ENCODE data around the gene NOP53. TPM values are rescaled to one million over a fixed set of nuclear protein-coding genes. Genes with fewer than 3 reads are reported as not detected.

The NOP53 gene
- total and polyA plus RNA-seq, 2 donors (not counting 3 experiments of a cell fraction or from before 2014, with no cell fraction given): 119 to 150 TPM

DNA sequence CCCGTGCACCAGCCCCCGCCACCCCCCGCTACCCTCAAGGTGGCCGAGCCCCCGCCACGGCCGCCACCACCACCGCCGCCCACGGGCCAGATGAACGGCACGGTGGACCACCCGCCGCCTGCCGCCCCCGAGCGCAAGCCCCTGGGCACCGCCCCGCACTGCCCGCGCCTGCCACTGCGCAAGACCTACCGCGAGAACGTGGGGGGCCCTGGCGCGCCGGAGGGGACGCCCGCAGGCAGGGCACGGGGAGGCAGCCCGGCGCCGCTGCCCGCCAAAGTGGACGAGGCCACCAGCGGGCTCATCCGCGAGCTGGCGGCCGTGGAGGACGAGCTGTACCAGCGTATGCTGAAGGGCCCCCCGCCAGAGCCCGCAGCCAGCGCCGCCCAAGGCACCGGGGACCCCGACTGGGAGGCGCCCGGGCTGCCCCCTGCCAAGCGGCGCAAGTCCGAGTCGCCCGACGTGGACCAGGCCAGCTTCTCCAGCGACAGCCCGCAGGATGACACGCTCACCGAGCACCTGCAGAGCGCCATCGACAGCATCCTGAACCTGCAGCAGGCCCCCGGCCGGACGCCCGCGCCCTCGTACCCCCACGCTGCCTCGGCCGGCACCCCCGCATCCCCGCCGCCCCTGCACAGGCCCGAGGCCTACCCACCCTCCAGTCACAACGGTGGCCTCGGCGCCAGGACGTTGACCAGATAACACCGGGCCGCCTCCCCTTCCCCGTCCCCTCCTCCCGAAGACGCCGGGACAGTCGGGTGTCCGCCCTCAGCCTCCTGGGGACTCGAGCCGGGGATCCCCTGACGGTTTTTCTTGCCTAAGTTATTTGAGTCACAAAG, 43.4 kb upstream of the NOP53 start:
- CTCF ChIA-PET: interaction anchor here (0.7 to 5.5 kb wide), 5 partner anchors 11 to 287 kb away, joined by 3 to 122 read pairs (median 20); partner anchors contain the start of gene EHD2
- H3K27ac ChIP-seq (ENCODE audit: insufficient read depth, low read depth, low read length): no peak overlapping the region
- no TSS peak for BruUV-seq (replicated peaks)
- TF ChIP-seq, protein P1, sequence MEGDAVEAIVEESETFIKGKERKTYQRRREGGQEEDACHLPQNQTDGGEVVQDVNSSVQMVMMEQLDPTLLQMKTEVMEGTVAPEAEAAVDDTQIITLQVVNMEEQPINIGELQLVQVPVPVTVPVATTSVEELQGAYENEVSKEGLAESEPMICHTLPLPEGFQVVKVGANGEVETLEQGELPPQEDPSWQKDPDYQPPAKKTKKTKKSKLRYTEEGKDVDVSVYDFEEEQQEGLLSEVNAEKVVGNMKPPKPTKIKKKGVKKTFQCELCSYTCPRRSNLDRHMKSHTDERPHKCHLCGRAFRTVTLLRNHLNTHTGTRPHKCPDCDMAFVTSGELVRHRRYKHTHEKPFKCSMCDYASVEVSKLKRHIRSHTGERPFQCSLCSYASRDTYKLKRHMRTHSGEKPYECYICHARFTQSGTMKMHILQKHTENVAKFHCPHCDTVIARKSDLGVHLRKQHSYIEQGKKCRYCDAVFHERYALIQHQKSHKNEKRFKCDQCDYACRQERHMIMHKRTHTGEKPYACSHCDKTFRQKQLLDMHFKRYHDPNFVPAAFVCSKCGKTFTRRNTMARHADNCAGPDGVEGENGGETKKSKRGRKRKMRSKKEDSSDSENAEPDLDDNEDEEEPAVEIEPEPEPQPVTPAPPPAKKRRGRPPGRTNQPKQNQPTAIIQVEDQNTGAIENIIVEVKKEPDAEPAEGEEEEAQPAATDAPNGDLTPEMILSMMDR (IDR thresholded peaks at IDR 0.05; ENCODE audit: extremely low read depth in 1 of 2, insufficient read depth in 1 of 2, low read depth in 1 of 2, low read length in 2 of 2): no peak
- TF ChIP-seq GATA2 (IDR thresholded peaks at IDR 0.05; ENCODE audit: insufficient read depth, insufficient read length, low read depth, low read length): no peak
- TF ChIP-seq, protein P2, sequence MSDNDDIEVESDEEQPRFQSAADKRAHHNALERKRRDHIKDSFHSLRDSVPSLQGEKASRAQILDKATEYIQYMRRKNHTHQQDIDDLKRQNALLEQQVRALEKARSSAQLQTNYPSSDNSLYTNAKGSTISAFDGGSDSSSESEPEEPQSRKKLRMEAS (IDR thresholded peaks at IDR 0.05; ENCODE audit: insufficient read depth, insufficient read length): no peak
- no peak for TF ChIP-seq POLR2AphosphoS5 (IDR thresholded peaks at IDR 0.05; ENCODE audit: insufficient read depth, low read depth, low read length)
- TF ChIP-seq JUN (IDR thresholded peaks at IDR 0.05; ENCODE audit: borderline replicate concordance, insufficient read depth, insufficient read length, low read depth): no peak
- TF ChIP-seq FOS (IDR thresholded peaks at IDR 0.05; ENCODE audit: borderline replicate concordance, insufficient read depth, low read length): no peak
- no peak for TF ChIP-seq POLR2A (IDR thresholded peaks at IDR 0.05; ENCODE audit: low read depth, low read length)
- H3K27me3 ChIP-seq (ENCODE audit: control insufficient read depth in 2 of 2, insufficient read depth in 2 of 2, low read length in 2 of 2): no peaks in the 10 kb centered on the region
- no peak overlapping the region for H3K4me3 ChIP-seq (replicated peaks in 1 of 3; ENCODE audit: insufficient read depth in 1 of 3, low read depth in 1 of 3, low read length in 3 of 3)
- H4K20me1 ChIP-seq (replicated peaks; ENCODE audit: control insufficient read depth, extremely low read depth, insufficient read depth, low read length): no peaks in the 10 kb centered on the region
- no peak overlapping the region for H3K9ac ChIP-seq (replicated peaks; ENCODE audit: extremely low read depth, insufficient read depth, low read length)
- no peaks in the 10 kb centered on the region for H3K9me1 ChIP-seq (replicated peaks; ENCODE audit: control insufficient read depth, extremely low read depth, insufficient read depth, low read length)
- no peak overlapping the region for H2AFZ ChIP-seq (ENCODE audit: low read depth, low read length)
- no peaks in the 10 kb centered on the region for H3K9me3 ChIP-seq (replicated peaks; ENCODE audit: control insufficient read depth, insufficient read depth, low read length)
- POLR2A ChIA-PET: no interaction called here
- no peak for FAIRE-seq
- no peaks in the 10 kb centered on the region for H3K4me1 ChIP-seq (ENCODE audit: control insufficient read depth, extremely low read depth, insufficient read depth, low read length)
- H3K4me2 ChIP-seq (ENCODE audit: insufficient read depth, low read length): no peak overlapping the region
- H3K36me3 ChIP-seq (ENCODE audit: control insufficient read depth in 2 of 2, extremely low read depth in 1 of 2, insufficient read depth in 2 of 2, low read length in 2 of 2): peaks cover 6 to 23% of the 10 kb centered on the region in 2 experiments
- no peak for DNase-seq (ENCODE audit: low read depth, low spot score)
- no peaks in the 10 kb centered on the region for H3K79me2 ChIP-seq (ENCODE audit: control insufficient read depth, insufficient read depth, low read length)
- dilution Hi-C loops (cut with MboI; ENCODE audit: extremely low pct_ligation_motif_present, low sequenced_read_pairs): no loop called here
- intact Hi-C loops (cut with micrococcal nuclease): no loop called here

Measured in endothelial cell of umbilical vein (primary cell).